Uterus (tissue), 4 donors: Measurements from ENCODE around the gene AFG1L. TPM values are rescaled to one million over a fixed set of nuclear protein-coding genes. Genes with fewer than 3 reads are reported as not detected.
"Not testable (repeated sequence)": the region's sequence is repeated elsewhere in the genome, so short reads cannot be mapped to it uniquely, and the experiment has no call there.

ENCODE experiments used
- DNase-seq, 2 donors: peaks; one replicate each; pipeline ENCODE4 v3.0.0-alpha.2; 2019 to 2020
- H3K27ac ChIP-seq, 2 donors: fragments of 200-600 bp; sonication (generic); 1 replicate in 1 of 2; 2 replicates in 1 of 2; pipeline ENCODE4 v1.5.1; 2016 to 2018
- H3K27me3 ChIP-seq, 2 donors: fragments of 200-600 bp; sonication (generic); one replicate each; pipeline ENCODE4 v1.5.1; 2018 to 2019; ENCODE audit warnings: control low read depth in 1 of 2
- H3K36me3 ChIP-seq, 2 donors: fragments of 200-600 bp; sonication (generic); one replicate each; pipeline ENCODE4 v1.5.1; 2019; ENCODE audit warnings: control low read depth in 1 of 2
- H3K4me1 ChIP-seq, 2 donors: fragments of 200-600 bp; sonication (generic); one replicate each; pipeline ENCODE4 v1.5.1; 2018 to 2019; ENCODE audit warnings: control low read depth in 1 of 2
- H3K4me3 ChIP-seq, 2 donors: fragments of 200-600 bp; sonication (generic); 1 replicate in 1 of 2; 2 replicates in 1 of 2; pipeline ENCODE4 v1.5.1; 2018 to 2019; ENCODE audit warnings: mild to moderate bottlenecking in 1 of 2
- H3K9me3 ChIP-seq, 2 donors: fragments of 200-600 bp; sonication (generic); one replicate each; pipeline ENCODE4 v1.5.1; 2019; ENCODE audit warnings: control low read depth in 1 of 2
- POLR2A ChIP-seq, 2 donors: fragments of 450-650 bp; IDR thresholded peaks; one replicate each; pipeline ENCODE4 v1.6.1; 2016; ENCODE audit warnings: antibody characterized with exemption in 2 of 2, mild to moderate bottlenecking in 1 of 2, moderate library complexity in 1 of 2
- intact Hi-C: fragments of 100-400 bp; cut with DNase I; formaldehyde crosslinking; loops from one replicate; pipeline ENCODE4 v1.15.1; 2023; ENCODE audit warnings: low total_unique reads
- total RNA-seq, 4 donors: library from RNA; depleted of rRNA in 3 of 4; stranded (reverse); fragments of >200 nt in 3 of 4; gene quantifications; one replicate each; pipeline versions ENCODE4 v1.1.0 to v1.2.4, GENCODE V29; 2014 to 2023
- TF ChIP-seq, protein P1 (sequence below), 4 experiments: fragments of 200-600 bp in 2 of 4; fragments of 450-650 bp in 2 of 4; sonication (generic) in 2 of 4; IDR thresholded peaks; one replicate each; pipeline ENCODE4 v1.5.1; 2016 to 2019; ENCODE audit warnings: antibody characterized with exemption in 4 of 4, mild to moderate bottlenecking in 2 of 4, moderate library complexity in 1 of 4
- donor health status: DM: yes; HTN: yes; CAD: no.

The AFG1L gene
- total RNA-seq, 4 donors from 2014 or later, result under 0.01 to 9.4 (median 5.2) TPM

DNA sequence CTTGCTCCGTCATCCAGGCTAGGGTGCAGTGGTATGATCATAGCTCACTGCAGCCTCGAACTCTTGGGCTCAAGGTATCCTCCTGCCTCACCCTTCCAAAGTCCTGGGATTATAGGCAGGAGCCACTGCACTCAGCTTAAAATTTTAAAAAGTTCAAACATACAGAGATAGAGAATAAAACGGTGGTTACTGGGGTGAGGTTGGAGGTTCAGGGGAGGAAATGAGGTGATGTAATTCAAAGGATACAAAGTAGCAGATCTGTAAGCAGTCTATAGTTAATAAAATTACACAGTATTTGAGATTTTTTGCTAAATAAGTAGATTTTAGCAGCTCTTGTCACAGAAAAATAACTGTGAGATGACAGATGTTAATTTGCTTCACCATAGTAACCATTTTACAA is 7.5 kb upstream of the AFG1L start:
- no peak for DNase-seq

DNA sequence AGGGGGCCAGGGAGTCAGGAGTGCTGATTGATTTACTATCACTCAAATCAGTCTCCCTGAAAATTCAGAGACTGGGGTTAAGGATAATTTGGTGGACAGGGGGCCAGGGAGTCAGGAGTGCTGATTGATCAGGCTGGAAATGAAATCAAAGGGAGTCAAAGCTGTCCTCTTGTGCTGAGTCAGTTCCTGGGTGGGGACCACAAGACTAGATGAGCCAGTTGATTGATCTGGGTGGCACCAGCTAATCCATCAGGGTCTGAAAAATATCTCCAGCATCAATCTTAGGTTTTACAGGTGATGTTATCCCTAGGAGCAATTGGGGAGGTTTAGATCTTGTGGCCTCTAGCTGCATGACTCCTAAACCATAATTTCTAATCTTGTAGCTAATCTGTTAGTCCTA is 6.1 kb upstream of the AFG1L start:
- Histone ChIP-seq H3K27ac (no peak overlapping the region), H3K4me3 (no peak overlapping the region), H3K27me3 (no peaks in the 10 kb centered on the region), H3K4me1 (no peaks in the 10 kb centered on the region), H3K9me3 (no peaks in the 10 kb centered on the region), H3K36me3 (no peaks in the 10 kb centered on the region)
- intact Hi-C loops, result no loop called here
- DNase-seq, result no peak
- no peak for TF ChIP-seq POLR2A (IDR thresholded peaks at IDR 0.05)
- TF ChIP-seq, protein P1, sequence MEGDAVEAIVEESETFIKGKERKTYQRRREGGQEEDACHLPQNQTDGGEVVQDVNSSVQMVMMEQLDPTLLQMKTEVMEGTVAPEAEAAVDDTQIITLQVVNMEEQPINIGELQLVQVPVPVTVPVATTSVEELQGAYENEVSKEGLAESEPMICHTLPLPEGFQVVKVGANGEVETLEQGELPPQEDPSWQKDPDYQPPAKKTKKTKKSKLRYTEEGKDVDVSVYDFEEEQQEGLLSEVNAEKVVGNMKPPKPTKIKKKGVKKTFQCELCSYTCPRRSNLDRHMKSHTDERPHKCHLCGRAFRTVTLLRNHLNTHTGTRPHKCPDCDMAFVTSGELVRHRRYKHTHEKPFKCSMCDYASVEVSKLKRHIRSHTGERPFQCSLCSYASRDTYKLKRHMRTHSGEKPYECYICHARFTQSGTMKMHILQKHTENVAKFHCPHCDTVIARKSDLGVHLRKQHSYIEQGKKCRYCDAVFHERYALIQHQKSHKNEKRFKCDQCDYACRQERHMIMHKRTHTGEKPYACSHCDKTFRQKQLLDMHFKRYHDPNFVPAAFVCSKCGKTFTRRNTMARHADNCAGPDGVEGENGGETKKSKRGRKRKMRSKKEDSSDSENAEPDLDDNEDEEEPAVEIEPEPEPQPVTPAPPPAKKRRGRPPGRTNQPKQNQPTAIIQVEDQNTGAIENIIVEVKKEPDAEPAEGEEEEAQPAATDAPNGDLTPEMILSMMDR (IDR thresholded peaks at IDR 0.05), result no peak

More for the DNA sequence above, 7.5 kb upstream of the AFG1L start:
- no peaks in the 10 kb centered on the region for H3K27me3 ChIP-seq
- H3K4me3 ChIP-seq, result no peak overlapping the region
- no peaks in the 10 kb centered on the region for H3K36me3 ChIP-seq
- H3K4me1 ChIP-seq, result no peaks in the 10 kb centered on the region
- intact Hi-C loops, result no loop called here
- TF ChIP-seq, protein P1 (IDR thresholded peaks at IDR 0.05), result no peak
- TF ChIP-seq POLR2A (IDR thresholded peaks at IDR 0.05), result no peak
- no peak overlapping the region for H3K27ac ChIP-seq
- no peaks in the 10 kb centered on the region for H3K9me3 ChIP-seq

DNA sequence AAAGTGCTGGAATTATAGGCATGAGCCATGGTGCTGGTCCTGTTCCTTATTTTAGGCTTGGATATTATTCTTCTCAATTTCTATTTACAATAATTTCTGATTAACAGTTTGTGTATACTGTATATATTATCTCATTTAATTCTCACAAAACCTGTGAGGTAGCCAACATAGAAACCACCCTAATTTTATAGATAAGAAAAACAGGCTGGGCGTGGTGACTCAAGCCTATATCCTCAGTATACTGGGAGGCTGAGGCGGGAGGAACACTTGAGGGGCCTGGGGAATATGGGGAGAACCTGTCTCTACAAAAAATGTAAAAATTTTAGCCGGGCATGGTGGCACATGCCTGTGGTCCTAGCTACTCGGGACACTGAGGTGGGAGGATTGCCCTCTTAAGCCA is 3.8 kb upstream of the AFG1L start:
- no peak for TF ChIP-seq POLR2A (IDR thresholded peaks at IDR 0.05)
- TF ChIP-seq, protein P1 (IDR thresholded peaks at IDR 0.05), result no peak
- Histone ChIP-seq H3K27ac (no peak overlapping the region), H3K27me3 (no peaks in the 10 kb centered on the region), H3K9me3 (no peaks in the 10 kb centered on the region), H3K36me3 (no peaks in the 10 kb centered on the region), H3K4me1 (no peaks in the 10 kb centered on the region), H3K4me3 (no peak overlapping the region)
- DNase-seq, result no peak
- intact Hi-C loops, result no loop called here

DNA sequence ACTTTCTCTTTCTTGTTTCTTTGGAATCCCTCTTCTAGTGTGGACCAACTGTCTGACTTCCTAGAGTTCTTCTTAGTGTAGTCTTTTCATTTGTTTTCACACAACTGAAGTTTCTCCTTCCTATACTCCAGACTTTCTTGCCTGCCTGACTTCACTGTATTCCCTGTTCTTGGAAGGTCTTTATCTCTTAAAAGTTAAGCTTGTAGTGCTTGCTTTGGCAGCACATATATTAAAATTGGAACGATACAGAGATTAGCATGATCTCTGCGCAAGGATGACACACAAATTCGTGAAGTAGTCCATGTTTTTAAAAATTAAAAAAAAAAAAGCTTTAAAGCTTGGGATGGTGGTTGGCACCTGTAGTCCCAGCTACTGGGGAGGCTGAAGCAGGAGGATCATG is 2.3 kb upstream of the AFG1L start:
- intact Hi-C loops, H3K4me1 ChIP-seq, H3K4me3 ChIP-seq, H3K9me3 ChIP-seq, H3K27me3 ChIP-seq, DNase-seq, H3K36me3 ChIP-seq, H3K27ac ChIP-seq: not testable (repeated sequence)

DNA sequence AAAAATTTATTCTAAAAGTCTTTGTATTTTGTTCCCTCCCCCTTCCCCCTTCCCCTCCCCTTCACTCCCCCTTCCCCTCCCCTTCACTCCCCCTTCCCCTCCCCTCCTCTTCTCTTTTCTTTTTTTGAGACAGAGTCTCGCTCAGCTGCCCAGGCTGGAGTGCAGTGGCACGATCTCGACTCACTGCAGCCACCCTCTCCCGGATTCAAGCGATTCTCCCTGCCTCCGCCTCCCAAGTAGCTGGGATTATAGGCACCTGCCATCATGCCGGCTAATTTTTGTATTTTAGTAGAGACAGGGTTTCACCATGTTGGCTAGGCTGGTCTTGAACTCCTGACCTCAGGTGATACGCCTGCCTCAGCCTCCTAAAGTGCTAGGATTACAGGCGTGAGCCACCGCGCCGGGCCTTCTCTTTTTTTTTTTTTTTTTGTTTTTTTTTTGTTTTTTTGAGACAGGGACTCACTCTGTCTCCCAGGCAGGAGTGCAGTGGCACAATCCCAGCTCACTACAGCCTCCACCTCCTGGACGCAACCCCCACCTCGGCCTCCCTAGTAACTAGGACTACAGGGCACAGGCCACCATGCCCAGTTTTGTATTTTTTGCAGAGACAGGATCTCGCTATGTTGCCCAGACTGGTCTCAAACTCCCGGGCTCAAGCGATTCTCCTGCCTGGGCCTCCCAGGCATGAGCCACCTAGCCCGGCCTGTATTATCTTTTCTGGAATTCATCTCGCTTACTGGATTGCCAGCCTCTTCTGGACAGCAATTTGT is 1.1 kb upstream of the AFG1L start:
- Histone ChIP-seq H3K36me3 (no peaks in the 10 kb centered on the region), H3K4me3 (peak overlapping the region in 1 of 2 donors; percentile 64), H3K27me3 (no peaks in the 10 kb centered on the region), H3K4me1 (no peaks in the 10 kb centered on the region), H3K27ac (peak overlapping the region; percentile 80 to 81), H3K9me3 (no peaks in the 10 kb centered on the region)
- TF ChIP-seq, protein P1 (IDR thresholded peaks at IDR 0.05), result no peak
- no peak for TF ChIP-seq POLR2A (IDR thresholded peaks at IDR 0.05)
- intact Hi-C loops, result loop anchor here (2.0 kb wide), 1 partner anchor 33 kb away; the partner anchor contains the start of gene SNX3
- peak; percentile 13 to 15 for DNase-seq
